Activated CD4-positive, alpha-beta T cell treated with anti-CD3 and anti-CD28 coated beads, Interleukin-2, amount 10 ng/mL, durations not matched to agents 24 days and 14 days (primary cell): ENCODE results near the gene TANK. TPM values are rescaled to one million over a fixed set of nuclear protein-coding genes. Genes with fewer than 3 reads are reported as not detected.
A peak's percentile ranks its signal among the peaks of the same experiment; 100 is the strongest.
"Not testable (repeated sequence)": the region's sequence is repeated elsewhere in the genome, so short reads cannot be mapped to it uniquely, and the experiment has no call there.

Experiments
- DNase-seq: peaks from one replicate; pipeline ENCODE4 v3.0.0; 2022
- H3K27ac Mint-ChIP-seq: one replicate; pipeline ENCODE4 v1.8.0; 2022; ENCODE audit warnings: mild to moderate bottlenecking, mixed read lengths
- H3K27me3 Mint-ChIP-seq: one replicate; pipeline ENCODE4 v1.8.0; 2022; ENCODE audit warnings: mixed read lengths
- H3K36me3 Mint-ChIP-seq: one replicate; pipeline ENCODE4 v1.8.0; 2022; ENCODE audit warnings: low read depth, mild to moderate bottlenecking, mixed read lengths
- H3K4me1 Mint-ChIP-seq: one replicate; pipeline ENCODE4 v1.8.0; 2021; ENCODE audit warnings: mixed read lengths
- H3K4me3 Mint-ChIP-seq: one replicate; pipeline ENCODE4 v1.8.0; 2022; ENCODE audit warnings: mild to moderate bottlenecking, moderate library complexity, mixed read lengths
- H3K9me3 Mint-ChIP-seq: one replicate; pipeline ENCODE4 v1.8.0; 2021; ENCODE audit warnings: mixed read lengths
- intact Hi-C: fragments of 100-400 bp; cut with micrococcal nuclease; formaldehyde crosslinking; loops from one replicate; pipeline ENCODE4 v1.15.1; 2023
- total RNA-seq: library from RNA; stranded (reverse); gene quantifications from 2 replicates; pipeline ENCODE4 v1.2.3, GENCODE V29; 2022

TANK gene
- total RNA-seq, 1 donor from 2014 or later, result 91.2 TPM

GRCh38 chr2:161122772-161123530 lies 37.3 kb upstream of the TANK start:
- Mint-ChIP-seq H3K27ac (peak overlapping the region; percentile 42), H3K4me1 (peaks cover 20% of the 10 kb centered on the region), H3K27me3 (no peaks in the 10 kb centered on the region), H3K4me3 (peak overlapping the region; percentile 1), H3K9me3 (no peaks in the 10 kb centered on the region), H3K36me3 (no peaks in the 10 kb centered on the region)
- DNase-seq, result peak; percentile 69
- intact Hi-C loops, result loop anchor here (1.0 kb wide), 4 partner anchors 13 to 46 kb away; no protein-coding TSS in a partner anchor

GRCh38 chr2:161123531-161124030 lies 36.6 kb upstream of the TANK start:
- peak; percentile 52 for DNase-seq
- H3K27me3 Mint-ChIP-seq, result no peaks in the 10 kb centered on the region
- H3K4me1 Mint-ChIP-seq, result peaks cover 20% of the 10 kb centered on the region
- H3K36me3 Mint-ChIP-seq, result no peaks in the 10 kb centered on the region
- no peaks in the 10 kb centered on the region for H3K9me3 Mint-ChIP-seq
- intact Hi-C loops, result loop anchor here (1.0 kb wide), 4 partner anchors 13 to 46 kb away; no protein-coding TSS in a partner anchor
- H3K27ac Mint-ChIP-seq, result peak overlapping the region; percentile 42
- peak overlapping the region; percentile 1 for H3K4me3 Mint-ChIP-seq

GRCh38 chr2:161124201-161124600 lies 36.0 kb upstream of the TANK start:
- Mint-ChIP-seq H3K27ac (no peak overlapping the region), H3K27me3 (peaks cover 3% of the 10 kb centered on the region), H3K4me1 (peaks cover 20% of the 10 kb centered on the region), H3K36me3 (no peaks in the 10 kb centered on the region), H3K9me3 (peaks cover 3% of the 10 kb centered on the region), H3K4me3 (no peak overlapping the region)
- peak; percentile 57 for DNase-seq
- intact Hi-C loops, result no loop called here

- Mint-ChIP-seq H3K9me3 (peaks cover 12% of the 10 kb centered on the region), H3K27ac (no peak overlapping the region), H3K4me3 (no peak overlapping the region), H3K36me3 (peaks cover 1% of the 10 kb centered on the region), H3K4me1 (peaks cover 9% of the 10 kb centered on the region), H3K27me3 (peaks cover 3% of the 10 kb centered on the region)
- intact Hi-C loops, result no loop called here
- DNase-seq, result no peak
Observed at GRCh38 chr2:161128885-161129284, 31.3 kb upstream of the TANK start.

GRCh38 chr2:161130354-161130753 lies 29.9 kb upstream of the TANK start:
- Mint-ChIP-seq H3K9me3 (peaks cover 12% of the 10 kb centered on the region), H3K4me1 (peaks cover 14% of the 10 kb centered on the region), H3K27ac (no peak overlapping the region), H3K36me3 (peaks cover 1% of the 10 kb centered on the region), H3K27me3 (peaks cover 3% of the 10 kb centered on the region), H3K4me3 (no peak overlapping the region)
- no peak for DNase-seq
- intact Hi-C loops, result loop anchor here (10.0 kb wide), 2 partner anchors 636 to 944 kb away; partner anchors contain the start of genes DPP4 and RBMS1

- intact Hi-C loops, result loop anchor here (10.0 kb wide), 2 partner anchors 636 to 944 kb away; partner anchors contain the start of genes DPP4 and RBMS1
- peaks cover 15% of the 10 kb centered on the region for H3K4me1 Mint-ChIP-seq
- peaks cover 1% of the 10 kb centered on the region for H3K36me3 Mint-ChIP-seq
- DNase-seq, result no peak
- peaks cover 3% of the 10 kb centered on the region for H3K27me3 Mint-ChIP-seq
- H3K27ac Mint-ChIP-seq, result no peak overlapping the region
- H3K9me3 Mint-ChIP-seq, result peaks cover 12% of the 10 kb centered on the region
- H3K4me3 Mint-ChIP-seq, result no peak overlapping the region
Observed at GRCh38 chr2:161131074-161131680, 29.1 kb upstream of the TANK start.

- Mint-ChIP-seq H3K4me3 (no peak overlapping the region), H3K9me3 (peaks cover 12% of the 10 kb centered on the region), H3K4me1 (peaks cover 20% of the 10 kb centered on the region), H3K36me3 (peaks cover 1% of the 10 kb centered on the region), H3K27ac (no peak overlapping the region), H3K27me3 (peaks cover 3% of the 10 kb centered on the region)
- intact Hi-C loops, result loop anchor here (10.0 kb wide), 2 partner anchors 637 to 943 kb away; partner anchors contain the start of genes DPP4 and RBMS1
- no peak for DNase-seq
Observed at GRCh38 chr2:161131804-161132203, 28.4 kb upstream of the TANK start.

GRCh38 chr2:161132384-161132783 lies 27.8 kb upstream of the TANK start:
- not testable (repeated sequence) for H3K27ac Mint-ChIP-seq, DNase-seq, H3K27me3 Mint-ChIP-seq, H3K36me3 Mint-ChIP-seq, H3K4me3 Mint-ChIP-seq
- intact Hi-C loops, result loop anchor here (10.0 kb wide), 2 partner anchors 638 to 942 kb away; partner anchors contain the start of genes DPP4 and RBMS1
- peaks cover 12% of the 10 kb centered on the region for H3K9me3 Mint-ChIP-seq
- H3K4me1 Mint-ChIP-seq, result peaks cover 20% of the 10 kb centered on the region

GRCh38 chr2:161133366-161133765 lies 26.9 kb upstream of the TANK start:
- H3K36me3 Mint-ChIP-seq, result peaks cover 2% of the 10 kb centered on the region
- DNase-seq, result peak; percentile 46
- H3K4me1 Mint-ChIP-seq, result peaks cover 22% of the 10 kb centered on the region
- no peak overlapping the region for H3K4me3 Mint-ChIP-seq
- H3K27me3 Mint-ChIP-seq, result peaks cover 3% of the 10 kb centered on the region
- H3K9me3 Mint-ChIP-seq, result peaks cover 12% of the 10 kb centered on the region
- intact Hi-C loops, result loop anchor here (10.0 kb wide), 2 partner anchors 639 to 941 kb away; partner anchors contain the start of genes DPP4 and RBMS1
- no peak overlapping the region for H3K27ac Mint-ChIP-seq

- H3K4me1 Mint-ChIP-seq, result peaks cover 26% of the 10 kb centered on the region
- peak; percentile 56 for DNase-seq
- peaks cover 8% of the 10 kb centered on the region for H3K9me3 Mint-ChIP-seq
- peak overlapping the region; percentile 67 for H3K27ac Mint-ChIP-seq
- H3K27me3 Mint-ChIP-seq, result no peaks in the 10 kb centered on the region
- peaks cover 6% of the 10 kb centered on the region for H3K36me3 Mint-ChIP-seq
- intact Hi-C loops, result loop anchor here (5.0 to 10.0 kb wide), 3 partner anchors 43 to 940 kb away; partner anchors contain the start of genes DPP4 and RBMS1
- H3K4me3 Mint-ChIP-seq, result peak overlapping the region; percentile 53
Observed at GRCh38 chr2:161134547-161135518, 25.4 kb upstream of the TANK start.

GRCh38 chr2:161135951-161136593 lies 24.2 kb upstream of the TANK start:
- peaks cover 34% of the 10 kb centered on the region for H3K4me1 Mint-ChIP-seq
- H3K9me3 Mint-ChIP-seq, result peaks cover 8% of the 10 kb centered on the region
- H3K27ac Mint-ChIP-seq, result peak overlapping the region; percentile 96
- no peaks in the 10 kb centered on the region for H3K27me3 Mint-ChIP-seq
- DNase-seq, result peak; percentile 64
- peak overlapping the region; percentile 89 for H3K4me3 Mint-ChIP-seq
- intact Hi-C loops, result loop anchor here (1.0 to 10.0 kb wide), 7 partner anchors 13 to 939 kb away; partner anchors contain the start of genes DPP4, RBMS1 and TANK
- H3K36me3 Mint-ChIP-seq, result peaks cover 12% of the 10 kb centered on the region

GRCh38 chr2:161136696-161137324 lies 23.4 kb upstream of the TANK start:
- H3K27ac Mint-ChIP-seq, result peak overlapping the region; percentile 96
- H3K27me3 Mint-ChIP-seq, result no peaks in the 10 kb centered on the region
- H3K4me3 Mint-ChIP-seq, result peak overlapping the region; percentile 89
- peaks cover 8% of the 10 kb centered on the region for H3K9me3 Mint-ChIP-seq
- H3K36me3 Mint-ChIP-seq, result peaks cover 19% of the 10 kb centered on the region
- peak; percentile 88 for DNase-seq
- H3K4me1 Mint-ChIP-seq, result peaks cover 39% of the 10 kb centered on the region
- intact Hi-C loops, result loop anchor here (1.0 to 10.0 kb wide), 7 partner anchors 14 to 938 kb away; partner anchors contain the start of genes DPP4, RBMS1 and TANK
